PC-9 (cell line): Measurements from ENCODE around the gene MITF.

Experiments
- EZH2 ChIP-seq: fragments of 200-600 bp; sonication (generic); IDR thresholded peaks from 2 replicates; pipeline ENCODE4 v1.8.0; 2017; ENCODE audit warnings: antibody characterized with exemption, low read depth
- TF ChIP-seq, protein P1 (sequence below): fragments of 200-600 bp; sonication (generic); conservative IDR thresholded peaks from 2 replicates; pipeline ENCODE4 v1.6.1; 2017; ENCODE audit warnings: mixed run types, antibody characterized with exemption, mild to moderate bottlenecking, moderate library complexity

DNA sequence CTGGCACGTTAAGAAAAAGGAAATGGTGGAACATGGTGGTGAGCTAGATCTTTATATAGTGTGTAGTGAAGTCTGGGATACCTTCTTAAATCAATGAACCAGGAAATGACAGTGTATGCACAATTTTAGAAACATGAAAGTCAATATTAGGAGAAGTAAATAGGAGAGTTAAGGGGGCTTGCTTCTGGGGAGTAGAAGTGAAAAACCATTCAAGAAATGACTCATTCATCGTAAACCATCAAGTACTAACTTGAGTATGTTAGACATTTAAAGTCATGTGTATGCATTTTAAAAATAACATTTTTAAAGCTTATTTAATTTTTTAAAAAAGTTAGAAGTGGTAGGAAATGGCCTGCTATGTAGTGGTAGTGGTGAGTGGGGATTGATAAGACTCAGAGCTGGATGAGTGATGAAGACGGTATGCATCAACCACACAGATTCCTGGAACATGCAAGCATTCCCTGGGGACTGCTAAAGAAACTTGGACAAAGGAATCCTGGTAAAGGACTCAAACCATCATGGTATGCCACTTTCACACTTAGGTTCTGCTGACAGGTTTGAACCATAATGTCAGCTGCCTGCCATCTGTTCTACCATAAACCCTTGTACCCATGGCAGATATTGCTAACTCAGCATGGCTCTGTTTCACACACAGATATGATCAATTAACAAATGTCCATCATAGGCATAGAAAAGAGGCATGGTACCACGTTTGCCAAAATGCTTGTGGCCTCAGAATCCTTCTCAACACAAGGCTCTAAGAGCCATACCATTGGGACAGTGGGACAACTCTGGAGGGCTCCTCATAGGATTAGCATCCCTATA is 28.9 kb upstream of the MITF start:
- TF ChIP-seq, protein P1, sequence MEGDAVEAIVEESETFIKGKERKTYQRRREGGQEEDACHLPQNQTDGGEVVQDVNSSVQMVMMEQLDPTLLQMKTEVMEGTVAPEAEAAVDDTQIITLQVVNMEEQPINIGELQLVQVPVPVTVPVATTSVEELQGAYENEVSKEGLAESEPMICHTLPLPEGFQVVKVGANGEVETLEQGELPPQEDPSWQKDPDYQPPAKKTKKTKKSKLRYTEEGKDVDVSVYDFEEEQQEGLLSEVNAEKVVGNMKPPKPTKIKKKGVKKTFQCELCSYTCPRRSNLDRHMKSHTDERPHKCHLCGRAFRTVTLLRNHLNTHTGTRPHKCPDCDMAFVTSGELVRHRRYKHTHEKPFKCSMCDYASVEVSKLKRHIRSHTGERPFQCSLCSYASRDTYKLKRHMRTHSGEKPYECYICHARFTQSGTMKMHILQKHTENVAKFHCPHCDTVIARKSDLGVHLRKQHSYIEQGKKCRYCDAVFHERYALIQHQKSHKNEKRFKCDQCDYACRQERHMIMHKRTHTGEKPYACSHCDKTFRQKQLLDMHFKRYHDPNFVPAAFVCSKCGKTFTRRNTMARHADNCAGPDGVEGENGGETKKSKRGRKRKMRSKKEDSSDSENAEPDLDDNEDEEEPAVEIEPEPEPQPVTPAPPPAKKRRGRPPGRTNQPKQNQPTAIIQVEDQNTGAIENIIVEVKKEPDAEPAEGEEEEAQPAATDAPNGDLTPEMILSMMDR, result no peak
- no peak for TF ChIP-seq EZH2
